Mesenchymal stem cell (in vitro differentiated cells and primary cell): ENCODE data around the gene SMAD3.

Experiments used
- DNase-seq: peaks from one replicate; pipeline ENCODE4 v3.0.0-alpha.2; 2013
- H2AFZ ChIP-seq: one replicate; pipeline ENCODE4 v1.6.1; 2013; ENCODE audit warnings: low read depth, mild to moderate bottlenecking, control low read depth, inconsistent platforms, low read length, moderate library complexity
- H2AK5ac ChIP-seq: 2 replicates; pipeline ENCODE4 v1.6.1; 2013; ENCODE audit warnings: low read length, moderate library complexity, mild to moderate bottlenecking, inconsistent platforms; ENCODE audit not compliant: severe bottlenecking
- H2BK120ac ChIP-seq: one replicate; pipeline ENCODE4 v1.6.1; 2013; ENCODE audit warnings: low read depth, mild to moderate bottlenecking, inconsistent platforms, low read length, moderate library complexity
- H2BK12ac ChIP-seq, 2 experiments: one replicate each; pipeline ENCODE4 v1.6.1; 2013; ENCODE audit warnings: inconsistent platforms in 2 of 2, low read length in 2 of 2, mild to moderate bottlenecking in 2 of 2, moderate library complexity in 2 of 2, control low read depth in 1 of 2
- H2BK15ac ChIP-seq: one replicate; pipeline ENCODE4 v1.6.1; 2013; ENCODE audit warnings: mild to moderate bottlenecking, low read depth, inconsistent platforms; ENCODE audit not compliant: poor library complexity, severe bottlenecking
- H2BK5ac ChIP-seq: 2 replicates; pipeline ENCODE4 v1.6.1; 2013; ENCODE audit warnings: low read depth, mild to moderate bottlenecking, low read length, control low read depth, inconsistent platforms; ENCODE audit not compliant: poor library complexity, severe bottlenecking
- H3K14ac ChIP-seq, 2 experiments: one replicate each; pipeline ENCODE4 v1.6.1; 2013; ENCODE audit warnings: inconsistent platforms in 2 of 2, low read length in 2 of 2, control low read depth in 1 of 2, mild to moderate bottlenecking in 1 of 2, moderate library complexity in 1 of 2
- H3K18ac ChIP-seq, 2 experiments: one replicate each; pipeline ENCODE4 v1.6.1; 2013; ENCODE audit warnings: inconsistent platforms in 2 of 2, low read length in 2 of 2, control low read depth in 1 of 2, low read depth in 1 of 2, mild to moderate bottlenecking in 1 of 2
- H3K23ac ChIP-seq, 2 experiments: one replicate each; pipeline ENCODE4 v1.6.1; 2013; ENCODE audit warnings: inconsistent platforms in 2 of 2, low read length in 2 of 2, mild to moderate bottlenecking in 2 of 2, moderate library complexity in 2 of 2, control low read depth in 1 of 2
- H3K27ac ChIP-seq: 2 replicates; pipeline ENCODE4 v1.5.1; 2013; ENCODE audit warnings: mild to moderate bottlenecking, moderate library complexity, low read length, control low read depth, inconsistent platforms; ENCODE audit not compliant: poor library complexity, severe bottlenecking
- H3K27me3 ChIP-seq, 2 experiments: 2 replicates each; pipeline versions ENCODE4 v1.6.1 to v1.7.0; 2013; ENCODE audit warnings: low read length in 2 of 2, mild to moderate bottlenecking in 2 of 2, moderate library complexity in 2 of 2, control low read depth in 1 of 2, inconsistent platforms in 1 of 2; ENCODE audit not compliant: control insufficient read depth in 1 of 2, insufficient read depth in 1 of 2
- H3K36me3 ChIP-seq, 2 experiments: 2 replicates each; pipeline versions ENCODE4 v1.6.1 to v1.7.0; 2013; ENCODE audit warnings: low read length in 2 of 2, control low read depth in 1 of 2, inconsistent platforms in 1 of 2, low read depth in 1 of 2, mild to moderate bottlenecking in 1 of 2; ENCODE audit not compliant: insufficient read depth in 2 of 2, control insufficient read depth in 1 of 2
- H3K4ac ChIP-seq, 2 experiments: one replicate each; pipeline ENCODE4 v1.6.1; 2013; ENCODE audit warnings: inconsistent platforms in 2 of 2, low read length in 2 of 2, mild to moderate bottlenecking in 2 of 2, moderate library complexity in 2 of 2, control low read depth in 1 of 2, low read depth in 1 of 2
- H3K4me1 ChIP-seq: 2 replicates; pipeline ENCODE4 v1.6.1; 2013; ENCODE audit warnings: low read depth, low read length, control low read depth; ENCODE audit not compliant: control insufficient read depth, insufficient read depth
- H3K4me2 ChIP-seq: 2 replicates; pipeline ENCODE4 v1.6.1; 2013; ENCODE audit warnings: low read length, mild to moderate bottlenecking, inconsistent platforms; ENCODE audit not compliant: poor library complexity, severe bottlenecking
- H3K4me3 ChIP-seq, 2 experiments: 2 replicates each; pipeline versions ENCODE4 v1.5.1 to v1.7.0; 2013; ENCODE audit warnings: low read length in 2 of 2, mild to moderate bottlenecking in 2 of 2, control low read depth in 1 of 2, low read depth in 1 of 2; ENCODE audit not compliant: insufficient read depth in 1 of 2
- H3K79me1 ChIP-seq: replicated peaks from 2 replicates; pipeline ENCODE4 v1.6.1; 2013; ENCODE audit warnings: mild to moderate bottlenecking, control low read depth, low read length, inconsistent platforms; ENCODE audit not compliant: poor library complexity, severe bottlenecking
- H3K9ac ChIP-seq: 2 replicates; pipeline ENCODE4 v1.7.0; 2013; ENCODE audit warnings: mild to moderate bottlenecking, low read length, moderate library complexity
- H3K9me3 ChIP-seq: 2 replicates; pipeline ENCODE4 v1.7.0; 2013; ENCODE audit warnings: mild to moderate bottlenecking, low read length; ENCODE audit not compliant: control insufficient read depth
- H4K8ac ChIP-seq: one replicate; pipeline ENCODE4 v1.6.1; 2013; ENCODE audit warnings: inconsistent platforms, mild to moderate bottlenecking, low read length, moderate library complexity
- H4K91ac ChIP-seq: one replicate; pipeline ENCODE4 v1.6.1; 2013; ENCODE audit warnings: mild to moderate bottlenecking, low read length, inconsistent platforms
- WGBS: methylation state at CpG from one replicate; pipeline ENCODE4 v1.1.7; 2013; ENCODE audit warnings: mixed read lengths; 5-methylcytosine and 5-hydroxymethylcytosine counted together

The SMAD3 gene

GRCh38 chr15:67185621-67186225 is 120.3 kb downstream of the SMAD3 start:
- Histone ChIP-seq H2BK120ac (no peak overlapping the region), H3K36me3 (peaks cover 60 to 74% of the 10 kb centered on the region in 2 experiments), H3K27ac (no peak overlapping the region), H3K4me3 (no peak overlapping the region), H3K4me2 (no peak overlapping the region), H2BK12ac (peak overlapping the region in 1 of 2 experiments; percentile 80), H3K4me1 (peaks cover 15% of the 10 kb centered on the region), H3K9me3 (no peaks in the 10 kb centered on the region), H3K18ac (peak overlapping the region in 1 of 2 experiments; percentile 13), H4K91ac (no peak overlapping the region), H2AK5ac (no peak overlapping the region), H4K8ac (no peak overlapping the region), H2AFZ (no peak overlapping the region), H2BK5ac (no peak overlapping the region), H3K23ac (no peak overlapping the region), H3K4ac (no peak overlapping the region), H3K27me3 (no peaks in the 10 kb centered on the region), H3K9ac (peak overlapping the region; percentile 41), H3K14ac (no peak overlapping the region), H3K79me1 (peaks cover 3% of the 10 kb centered on the region), H2BK15ac (no peak overlapping the region)
- no peak for DNase-seq
- WGBS = 94% methylated on average over 9 of the region's 9 CpGs

GRCh38 chr15:67186226-67186649 is 120.8 kb downstream of the SMAD3 start:
- Histone ChIP-seq H3K9ac (peak overlapping the region; percentile 41), H3K9me3 (no peaks in the 10 kb centered on the region), H3K4me2 (no peak overlapping the region), H3K79me1 (no peaks in the 10 kb centered on the region), H2BK120ac (no peak overlapping the region), H3K4me1 (peaks cover 15% of the 10 kb centered on the region), H2AFZ (no peak overlapping the region), H3K36me3 (peaks cover 62 to 75% of the 10 kb centered on the region in 2 experiments), H4K8ac (no peak overlapping the region), H3K4me3 (no peak overlapping the region), H2BK5ac (no peak overlapping the region), H3K27me3 (no peaks in the 10 kb centered on the region), H2BK12ac (no peak overlapping the region), H3K4ac (no peak overlapping the region), H4K91ac (no peak overlapping the region), H2AK5ac (no peak overlapping the region), H3K14ac (no peak overlapping the region), H3K23ac (no peak overlapping the region), H3K27ac (no peak overlapping the region), H3K18ac (no peak overlapping the region), H2BK15ac (no peak overlapping the region)
- no peak for DNase-seq
- 93% methylated on average over 6 of the region's 6 CpGs for WGBS

GRCh38 chr15:67186688-67187087 is 121.3 kb downstream of the SMAD3 start:
- Histone ChIP-seq H3K4me1 (peaks cover 15% of the 10 kb centered on the region), H2BK15ac (peak overlapping the region; percentile 12), H3K4ac (no peak overlapping the region), H3K9ac (peak overlapping the region; percentile 41), H3K79me1 (no peaks in the 10 kb centered on the region), H3K14ac (no peak overlapping the region), H3K23ac (no peak overlapping the region), H2AK5ac (no peak overlapping the region), H4K8ac (no peak overlapping the region), H2BK120ac (no peak overlapping the region), H3K4me2 (no peak overlapping the region), H3K36me3 (peaks cover 59 to 76% of the 10 kb centered on the region in 2 experiments), H3K4me3 (no peak overlapping the region), H3K27me3 (no peaks in the 10 kb centered on the region), H3K18ac (no peak overlapping the region), H2AFZ (no peak overlapping the region), H3K27ac (no peak overlapping the region), H2BK5ac (no peak overlapping the region), H4K91ac (no peak overlapping the region), H2BK12ac (no peak overlapping the region), H3K9me3 (no peaks in the 10 kb centered on the region)
- whole genome bisulfite sequencing = 97% methylated on average over 4 of the region's 4 CpGs
- DNase-seq = no peak

GRCh38 chr15:67187351-67187854 is 122.0 kb downstream of the SMAD3 start:
- H3K36me3 ChIP-seq = peaks cover 63 to 78% of the 10 kb centered on the region in 2 experiments
- no peak overlapping the region for H2BK12ac ChIP-seq
- H2BK120ac ChIP-seq = no peak overlapping the region
- H3K9ac ChIP-seq = peak overlapping the region; percentile 85
- no peak overlapping the region for H2BK15ac ChIP-seq
- H3K9me3 ChIP-seq = no peaks in the 10 kb centered on the region
- H3K27ac ChIP-seq = no peak overlapping the region
- H3K14ac ChIP-seq = no peak overlapping the region
- no peak overlapping the region for H3K4ac ChIP-seq
- H4K91ac ChIP-seq = no peak overlapping the region
- H2AK5ac ChIP-seq = no peak overlapping the region
- no peak overlapping the region for H2BK5ac ChIP-seq
- no peak for DNase-seq
- peaks cover 13% of the 10 kb centered on the region for H3K4me1 ChIP-seq
- H3K23ac ChIP-seq = no peak overlapping the region
- no peak overlapping the region for H3K18ac ChIP-seq
- no peaks in the 10 kb centered on the region for H3K27me3 ChIP-seq
- H3K4me3 ChIP-seq = no peak overlapping the region
- WGBS = 98% methylated on average over 12 of the region's 12 CpGs
- no peak overlapping the region for H3K4me2 ChIP-seq
- H4K8ac ChIP-seq = no peak overlapping the region
- no peaks in the 10 kb centered on the region for H3K79me1 ChIP-seq
- no peak overlapping the region for H2AFZ ChIP-seq
